ENCODE results near the gene UGT1A7.
"Not testable (repeated sequence)": the region's sequence is repeated elsewhere in the genome, so short reads cannot be mapped to it uniquely, and the experiment has no call there.

UGT1A7 gene

DNA sequence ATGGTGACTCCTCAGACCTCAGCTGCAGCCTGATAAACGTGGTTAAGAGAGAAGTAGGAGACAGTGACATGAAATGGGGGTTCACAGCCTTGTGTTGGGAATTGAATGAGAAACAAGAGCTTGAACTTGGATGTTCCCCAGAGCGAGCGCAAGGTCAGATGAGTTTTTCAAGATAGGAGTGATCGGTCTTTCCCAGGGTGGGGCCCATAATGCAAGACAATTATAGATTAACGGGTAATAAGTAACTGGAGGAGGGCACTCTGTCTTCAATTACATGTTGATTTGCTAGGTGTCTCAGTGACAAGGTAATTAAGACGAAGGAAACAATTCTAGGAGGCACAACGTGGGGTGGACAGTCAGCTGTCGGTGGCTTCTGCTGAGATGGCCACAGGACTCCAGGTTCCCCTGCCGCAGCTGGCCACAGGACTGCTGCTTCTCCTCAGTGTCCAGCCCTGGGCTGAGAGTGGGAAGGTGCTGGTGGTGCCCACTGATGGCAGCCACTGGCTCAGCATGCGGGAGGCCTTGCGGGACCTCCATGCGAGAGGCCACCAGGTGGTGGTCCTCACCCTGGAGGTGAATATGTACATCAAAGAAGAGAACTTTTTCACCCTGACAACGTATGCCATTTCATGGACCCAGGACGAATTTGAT is 31.0 kb downstream of the UGT1A7 start, which contains the start of gene UGT1A5:
Gene UGT1A5 (plus strand): TSS at position 297 of the 651 bp plus-strand sequence. CDS start 85 bp downstream, at position 382.
- no peak for DNase-seq (ENCODE audit: low read depth in 2 of 2)

- DNase-seq (ENCODE audit: low read depth in 2 of 2), result no peak
Measured at GRCh38 chr2:233713262-233713615, 31.5 kb downstream of the UGT1A7 start.

DNA sequence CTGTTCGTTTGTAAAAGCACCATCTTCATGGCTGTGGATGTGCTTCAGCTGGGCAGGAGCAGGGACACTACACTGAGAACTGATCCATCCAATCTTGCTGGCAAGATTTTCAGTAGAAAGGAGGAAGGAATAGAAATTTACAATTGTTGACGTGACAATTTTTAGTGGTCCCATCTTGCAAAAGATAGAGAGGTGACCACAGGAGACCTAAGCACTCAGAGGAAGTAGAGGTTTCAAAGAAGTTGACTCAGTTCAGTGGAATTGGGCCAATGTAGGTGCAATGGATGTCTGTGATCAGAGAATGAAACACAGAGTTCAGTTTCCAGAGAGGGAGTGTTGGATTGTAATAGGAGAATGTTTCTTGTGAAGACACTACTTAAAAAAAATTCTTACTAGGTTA is 32.4 kb downstream of the UGT1A7 start:
- no peak for DNase-seq (ENCODE audit: low read depth in 2 of 2)

GRCh38 chr2:233718552-233718951 is 36.9 kb downstream of the UGT1A7 start, which contains the start of gene UGT1A4:
TSS of gene UGT1A4 (plus strand) at chr2:233718736. CDS start at chr2:233718821, 85 bp downstream.
- DNase-seq (ENCODE audit: low read depth in 2 of 2), result no peak

- DNase-seq (ENCODE audit: low read depth in 2 of 2), result no peak
Measured at GRCh38 chr2:233728723-233729301, 47.1 kb downstream of the UGT1A7 start, which contains the start of gene UGT1A3. TSS of gene UGT1A3 (plus strand) at chr2:233729042. CDS start at chr2:233729127, 85 bp downstream.

- not testable (repeated sequence) for DNase-seq (ENCODE audit: low read depth in 2 of 2)
Measured at GRCh38 chr2:233736868-233737653, 55.4 kb downstream of the UGT1A7 start.

DNA sequence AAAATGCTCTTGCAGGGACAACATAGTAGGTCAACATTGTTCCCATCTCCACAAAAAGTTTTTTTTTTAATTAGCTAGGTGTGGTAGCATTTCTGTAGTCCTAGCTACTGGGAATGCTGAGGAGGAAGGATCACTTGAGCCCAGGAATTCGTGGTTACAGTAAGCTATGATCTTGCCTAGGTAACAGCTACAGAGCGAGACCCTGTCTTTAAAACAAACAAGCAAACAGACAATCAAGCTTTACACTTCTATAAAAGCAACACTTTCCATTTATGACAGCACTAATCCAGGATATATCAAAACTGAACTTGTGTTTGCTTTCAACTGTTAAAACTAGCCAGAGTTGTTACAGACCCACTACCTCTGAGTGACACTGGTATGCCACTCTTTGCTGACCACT is 59.2 kb downstream of the UGT1A7 start:
- no peak for DNase-seq (ENCODE audit: low read depth in 2 of 2)

GRCh38 chr2:233743464-233744259 is 62.0 kb downstream of the UGT1A7 start:
- no peak for DNase-seq (ENCODE audit: low read depth in 2 of 2)

- no peak for DNase-seq (ENCODE audit: low read depth in 2 of 2)
Measured at GRCh38 chr2:233745073-233745755, 63.5 kb downstream of the UGT1A7 start.

GRCh38 chr2:233745838-233746237 is 64.1 kb downstream of the UGT1A7 start:
- DNase-seq (ENCODE audit: low read depth in 2 of 2), result not testable (repeated sequence)

- DNase-seq (ENCODE audit: low read depth in 2 of 2), result no peak
Measured at GRCh38 chr2:233746475-233747282, 65.0 kb downstream of the UGT1A7 start.

GRCh38 chr2:233747283-233747544 is 65.5 kb downstream of the UGT1A7 start:
- no peak for DNase-seq (ENCODE audit: low read depth in 2 of 2)

- DNase-seq (ENCODE audit: low read depth in 2 of 2), result not testable (repeated sequence)
Measured at GRCh38 chr2:233750689-233751088, 69.0 kb downstream of the UGT1A7 start.

DNA sequence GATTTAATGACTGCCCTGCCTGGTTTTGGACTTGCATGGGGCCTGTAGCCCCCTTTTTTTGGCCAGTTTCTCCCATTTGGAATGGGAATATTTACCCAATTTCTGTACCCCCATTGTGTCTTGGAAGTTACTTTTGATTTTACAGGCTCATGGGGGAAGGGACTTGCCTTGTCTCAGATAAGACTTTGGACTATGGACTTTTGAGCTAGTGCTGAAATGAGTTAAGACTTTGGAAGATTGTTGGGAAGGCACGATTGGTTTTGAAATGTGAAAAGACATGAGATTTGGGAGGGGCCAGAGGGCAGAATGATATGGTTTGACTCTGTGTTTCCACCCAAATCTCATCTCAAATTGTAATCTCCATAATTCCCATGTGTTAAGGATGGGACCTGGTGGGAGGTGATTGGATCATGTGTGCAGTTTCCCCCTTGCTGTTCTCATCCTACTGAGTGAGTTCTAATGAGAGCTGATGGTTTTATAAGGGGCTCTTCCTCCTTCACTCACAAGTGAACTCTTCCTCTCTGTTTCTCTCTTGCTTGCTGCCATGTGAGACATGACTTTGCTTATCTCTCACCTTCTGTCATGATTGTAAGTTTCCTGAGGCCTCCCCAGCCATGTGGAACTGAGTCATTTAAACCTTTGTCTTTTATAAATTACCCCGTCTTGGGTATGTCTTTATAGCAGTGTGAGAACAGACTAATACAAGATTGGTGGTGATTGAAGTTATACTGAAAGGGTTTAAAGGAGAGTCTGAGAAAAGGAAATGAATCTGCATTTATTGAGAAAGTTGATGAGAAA is 69.7 kb downstream of the UGT1A7 start:
- DNase-seq (ENCODE audit: low read depth in 2 of 2), result not testable (repeated sequence)

- no peak for DNase-seq (ENCODE audit: low read depth in 2 of 2)
Measured at GRCh38 chr2:233754872-233755611, 73.3 kb downstream of the UGT1A7 start.

GRCh38 chr2:233756429-233757081 is 74.9 kb downstream of the UGT1A7 start:
- DNase-seq (ENCODE audit: low read depth in 2 of 2), result no peak

DNA sequence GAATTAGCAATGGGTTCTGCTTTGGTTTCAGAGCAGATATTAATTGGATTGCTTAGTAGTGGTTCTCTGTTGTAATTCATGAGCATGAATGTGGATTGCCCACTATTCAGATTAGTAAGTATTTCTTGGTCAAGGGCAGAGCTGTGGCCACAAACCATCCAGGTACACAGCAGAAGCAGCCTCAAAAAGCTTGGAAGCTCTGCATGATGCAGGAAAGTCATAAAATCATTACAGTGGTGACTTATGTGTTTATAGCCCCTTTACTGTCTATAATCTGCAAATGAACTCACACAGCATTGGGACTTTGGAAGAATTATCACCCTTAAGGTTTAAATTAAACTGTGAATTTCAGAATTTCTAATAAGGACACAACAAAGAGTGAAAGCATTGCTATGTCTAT is 76.4 kb downstream of the UGT1A7 start:
- DNase-seq (ENCODE audit: low read depth in 2 of 2), result no peak

GRCh38 chr2:233758849-233759248 is 77.1 kb downstream of the UGT1A7 start:
- DNase-seq (ENCODE audit: low read depth in 2 of 2), result no peak

- DNase-seq (ENCODE audit: low read depth in 2 of 2), result no peak
Measured at GRCh38 chr2:233760043-233760442, 78.3 kb downstream of the UGT1A7 start, which contains the start of gene UGT1A1. TSS of gene UGT1A1 (plus strand) at chr2:233760270. CDS start at chr2:233760288, 18 bp downstream.
